ENCODE data around the gene RTRAF.

Gene RTRAF

DNA sequence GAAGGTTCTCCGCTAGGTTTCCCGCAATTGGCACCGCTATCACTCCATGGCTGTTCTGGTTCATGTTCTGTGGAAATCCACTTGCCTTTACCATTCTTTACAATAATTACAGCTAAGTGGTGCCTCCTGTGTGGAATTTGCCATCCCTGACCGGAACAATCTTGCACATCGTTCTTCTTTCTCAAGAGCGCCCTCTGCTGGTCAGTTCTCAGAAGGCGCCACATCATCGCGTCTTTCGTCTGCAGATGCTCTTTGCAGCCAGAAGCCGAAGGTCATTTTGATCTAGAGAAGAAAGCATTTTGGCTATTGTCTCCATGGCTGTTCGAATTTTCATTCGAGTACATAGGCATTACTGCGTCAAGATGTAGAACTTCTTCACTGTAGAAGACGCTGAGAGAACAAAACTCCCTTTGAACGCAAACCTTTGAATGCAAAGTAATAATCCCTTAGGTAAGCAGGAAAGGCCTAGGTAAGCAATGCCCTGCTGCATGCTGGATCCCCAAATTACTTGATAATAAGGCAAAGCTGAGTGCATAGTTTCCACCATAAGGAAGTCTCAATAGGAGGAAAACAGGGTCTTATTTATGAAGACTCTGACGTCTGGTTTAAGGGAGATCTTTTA is 10.1 kb upstream of the RTRAF start:
- Histone ChIP-seq H3K27me3 (ENCODE audit: insufficient read depth, poor library complexity, severe bottlenecking) (no peaks in the 10 kb centered on the region), H3K27ac (replicated peaks) (no peak overlapping the region), H3K4me3 (replicated peaks; ENCODE audit: insufficient read depth, low read length) (no peak overlapping the region)
- TF ChIP-seq SPI1 (IDR thresholded peaks at IDR 0.05; ENCODE audit: borderline replicate concordance, low read depth) (no peak), POLR2AphosphoS5 (IDR thresholded peaks at IDR 0.05; ENCODE audit: low read depth) (no peak), GABPA (IDR thresholded peaks at IDR 0.05; ENCODE audit: low read depth) (no peak)
- TF ChIP-seq, protein P1, sequence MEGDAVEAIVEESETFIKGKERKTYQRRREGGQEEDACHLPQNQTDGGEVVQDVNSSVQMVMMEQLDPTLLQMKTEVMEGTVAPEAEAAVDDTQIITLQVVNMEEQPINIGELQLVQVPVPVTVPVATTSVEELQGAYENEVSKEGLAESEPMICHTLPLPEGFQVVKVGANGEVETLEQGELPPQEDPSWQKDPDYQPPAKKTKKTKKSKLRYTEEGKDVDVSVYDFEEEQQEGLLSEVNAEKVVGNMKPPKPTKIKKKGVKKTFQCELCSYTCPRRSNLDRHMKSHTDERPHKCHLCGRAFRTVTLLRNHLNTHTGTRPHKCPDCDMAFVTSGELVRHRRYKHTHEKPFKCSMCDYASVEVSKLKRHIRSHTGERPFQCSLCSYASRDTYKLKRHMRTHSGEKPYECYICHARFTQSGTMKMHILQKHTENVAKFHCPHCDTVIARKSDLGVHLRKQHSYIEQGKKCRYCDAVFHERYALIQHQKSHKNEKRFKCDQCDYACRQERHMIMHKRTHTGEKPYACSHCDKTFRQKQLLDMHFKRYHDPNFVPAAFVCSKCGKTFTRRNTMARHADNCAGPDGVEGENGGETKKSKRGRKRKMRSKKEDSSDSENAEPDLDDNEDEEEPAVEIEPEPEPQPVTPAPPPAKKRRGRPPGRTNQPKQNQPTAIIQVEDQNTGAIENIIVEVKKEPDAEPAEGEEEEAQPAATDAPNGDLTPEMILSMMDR (IDR thresholded peaks at IDR 0.05; ENCODE audit: insufficient read depth, low read length) = peak; percentile 79
- TF ChIP-seq, protein P2, sequence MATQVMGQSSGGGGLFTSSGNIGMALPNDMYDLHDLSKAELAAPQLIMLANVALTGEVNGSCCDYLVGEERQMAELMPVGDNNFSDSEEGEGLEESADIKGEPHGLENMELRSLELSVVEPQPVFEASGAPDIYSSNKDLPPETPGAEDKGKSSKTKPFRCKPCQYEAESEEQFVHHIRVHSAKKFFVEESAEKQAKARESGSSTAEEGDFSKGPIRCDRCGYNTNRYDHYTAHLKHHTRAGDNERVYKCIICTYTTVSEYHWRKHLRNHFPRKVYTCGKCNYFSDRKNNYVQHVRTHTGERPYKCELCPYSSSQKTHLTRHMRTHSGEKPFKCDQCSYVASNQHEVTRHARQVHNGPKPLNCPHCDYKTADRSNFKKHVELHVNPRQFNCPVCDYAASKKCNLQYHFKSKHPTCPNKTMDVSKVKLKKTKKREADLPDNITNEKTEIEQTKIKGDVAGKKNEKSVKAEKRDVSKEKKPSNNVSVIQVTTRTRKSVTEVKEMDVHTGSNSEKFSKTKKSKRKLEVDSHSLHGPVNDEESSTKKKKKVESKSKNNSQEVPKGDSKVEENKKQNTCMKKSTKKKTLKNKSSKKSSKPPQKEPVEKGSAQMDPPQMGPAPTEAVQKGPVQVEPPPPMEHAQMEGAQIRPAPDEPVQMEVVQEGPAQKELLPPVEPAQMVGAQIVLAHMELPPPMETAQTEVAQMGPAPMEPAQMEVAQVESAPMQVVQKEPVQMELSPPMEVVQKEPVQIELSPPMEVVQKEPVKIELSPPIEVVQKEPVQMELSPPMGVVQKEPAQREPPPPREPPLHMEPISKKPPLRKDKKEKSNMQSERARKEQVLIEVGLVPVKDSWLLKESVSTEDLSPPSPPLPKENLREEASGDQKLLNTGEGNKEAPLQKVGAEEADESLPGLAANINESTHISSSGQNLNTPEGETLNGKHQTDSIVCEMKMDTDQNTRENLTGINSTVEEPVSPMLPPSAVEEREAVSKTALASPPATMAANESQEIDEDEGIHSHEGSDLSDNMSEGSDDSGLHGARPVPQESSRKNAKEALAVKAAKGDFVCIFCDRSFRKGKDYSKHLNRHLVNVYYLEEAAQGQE (IDR thresholded peaks at IDR 0.05; ENCODE audit: insufficient replicate concordance, low read depth) = no peak
- peak; percentile 48 to 73 for DNase-seq (ENCODE audit: low read depth in 1 of 2, low spot score in 1 of 2)

DNA sequence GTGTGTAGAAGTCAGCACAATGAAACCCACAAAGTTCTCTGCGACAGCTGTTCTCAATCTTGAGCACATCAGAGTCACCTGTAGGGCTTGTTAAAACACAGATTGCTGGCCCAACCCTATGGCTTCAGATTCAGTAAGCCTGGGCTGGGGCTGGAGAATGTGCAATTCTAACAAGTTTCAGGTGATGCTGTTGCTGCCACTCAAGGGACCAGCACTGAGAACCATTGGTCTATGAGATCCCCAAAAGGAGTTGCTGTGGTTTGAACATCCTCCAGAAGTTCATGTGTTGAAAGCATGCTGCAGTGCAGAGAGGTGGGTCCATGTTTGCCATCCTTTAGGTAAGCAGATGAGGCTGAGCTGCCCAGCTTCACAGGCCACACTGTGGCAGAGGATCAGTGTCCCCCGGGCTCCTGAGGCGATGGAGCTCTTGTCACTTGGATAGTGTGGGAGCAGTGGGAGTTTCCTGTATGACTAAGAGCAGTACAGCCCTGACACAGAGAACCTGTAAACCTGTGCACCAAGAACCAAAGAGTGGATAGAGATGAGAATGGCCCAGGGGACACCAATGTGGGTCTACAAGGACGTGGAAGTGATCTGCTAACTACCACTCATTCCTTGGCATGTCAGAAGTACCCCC is 8.0 kb upstream of the RTRAF start:
- no peaks in the 10 kb centered on the region for H3K27me3 ChIP-seq (ENCODE audit: insufficient read depth, poor library complexity, severe bottlenecking)
- no peak for DNase-seq (ENCODE audit: low read depth in 1 of 2, low spot score in 1 of 2)
- TF ChIP-seq GABPA (IDR thresholded peaks at IDR 0.05; ENCODE audit: low read depth) (no peak), POLR2AphosphoS5 (IDR thresholded peaks at IDR 0.05; ENCODE audit: low read depth) (no peak), SPI1 (IDR thresholded peaks at IDR 0.05; ENCODE audit: borderline replicate concordance, low read depth) (no peak)
- TF ChIP-seq, protein P1 (IDR thresholded peaks at IDR 0.05; ENCODE audit: insufficient read depth, low read length) = no peak
- TF ChIP-seq, protein P2 (IDR thresholded peaks at IDR 0.05; ENCODE audit: insufficient replicate concordance, low read depth) = no peak
- no peak overlapping the region for H3K27ac ChIP-seq (replicated peaks)
- H3K4me3 ChIP-seq (replicated peaks; ENCODE audit: insufficient read depth, low read length) = no peak overlapping the region

DNA sequence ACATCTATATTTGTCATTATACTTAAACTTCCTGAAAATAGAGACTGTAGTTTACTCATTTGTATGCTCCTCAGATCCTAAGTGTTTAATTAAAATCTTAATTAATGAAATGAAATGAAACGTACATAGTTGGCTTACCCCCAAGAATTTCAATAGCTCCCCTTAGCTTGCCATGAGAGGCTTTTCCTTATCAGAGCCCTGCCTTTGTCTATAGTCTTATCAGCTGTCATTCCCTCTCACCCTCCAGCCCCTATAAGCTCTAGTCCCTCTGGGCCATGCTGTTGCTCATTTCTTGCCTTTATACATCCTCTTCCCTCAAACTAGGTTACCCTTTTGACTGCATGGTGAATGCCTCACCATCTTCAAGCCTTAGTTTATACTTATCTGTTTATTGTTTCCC is 1.1 kb upstream of the RTRAF start:
- H3K27ac ChIP-seq (replicated peaks) = no peak overlapping the region; the same call in 1 of the 2 replicates

More for the DNA sequence above, 1.1 kb upstream of the RTRAF start:
- Histone ChIP-seq H3K27me3 (ENCODE audit: insufficient read depth, poor library complexity, severe bottlenecking) (no peaks in the 10 kb centered on the region), H3K4me3 (replicated peaks; ENCODE audit: insufficient read depth, low read length) (no peak overlapping the region)
- TF ChIP-seq GABPA (IDR thresholded peaks at IDR 0.05; ENCODE audit: low read depth) (no peak), POLR2AphosphoS5 (IDR thresholded peaks at IDR 0.05; ENCODE audit: low read depth) (no peak), SPI1 (IDR thresholded peaks at IDR 0.05; ENCODE audit: borderline replicate concordance, low read depth) (no peak)
- TF ChIP-seq, protein P2 (IDR thresholded peaks at IDR 0.05; ENCODE audit: insufficient replicate concordance, low read depth) = no peak
- TF ChIP-seq, protein P1 (IDR thresholded peaks at IDR 0.05; ENCODE audit: insufficient read depth, low read length) = no peak
- DNase-seq (ENCODE audit: low read depth in 1 of 2, low spot score in 1 of 2) = no peak

Measured in HL-60 (cell line).